Mononuclear cell (primary cell): Measurements from ENCODE around the gene CFDP1. TPM values are rescaled to one million over a fixed set of nuclear protein-coding genes. Genes with fewer than 3 reads are reported as not detected.

Experiments used
- H3K27me3 ChIP-seq: 2 replicates; pipeline ENCODE4 v1.6.0; 2011; ENCODE audit warnings: low read length, control low read depth; ENCODE audit not compliant: insufficient read depth
- H3K4me1 ChIP-seq: 2 replicates; pipeline ENCODE4 v1.5.1; 2011; ENCODE audit warnings: mild to moderate bottlenecking, low read length, control low read depth; ENCODE audit not compliant: insufficient read depth
- H3K4me3 ChIP-seq: 2 replicates; pipeline ENCODE4 v1.5.1; 2011; ENCODE audit warnings: mild to moderate bottlenecking, low read length, moderate library complexity
- H3K9me3 ChIP-seq: 2 replicates; pipeline ENCODE4 v1.5.1; 2011; ENCODE audit warnings: low read depth, mild to moderate bottlenecking, control low read depth, low read length
- total RNA-seq: library from RNA; depleted of rRNA; stranded (reverse); fragments of >200 nt; gene quantifications from one replicate; pipeline ENCODE4 v1.2.3, GENCODE V29; 2012

Gene CFDP1
- 23.3 TPM for total RNA-seq

- Histone ChIP-seq H3K27me3 (no peaks in the 10 kb centered on the region), H3K4me1 (peaks cover 20% of the 10 kb centered on the region), H3K9me3 (no peaks in the 10 kb centered on the region), H3K4me3 (peak within 1 kb of the TSS; percentile 88)
Measured at GRCh38 chr16:75432828-75433731, at the start of gene CFDP1. Gene CFDP1, minus strand, starts transcription at chr16:75433503. Its CDS starts 151 bp downstream, at chr16:75433352.

GRCh38 chr16:75482434-75483205, 49.3 kb upstream of the CFDP1 start:
- Histone ChIP-seq H3K9me3 (no peaks in the 10 kb centered on the region), H3K4me1 (no peaks in the 10 kb centered on the region), H3K4me3 (no peak overlapping the region), H3K27me3 (no peaks in the 10 kb centered on the region)

- Histone ChIP-seq H3K9me3 (no peaks in the 10 kb centered on the region), H3K4me3 (no peak overlapping the region), H3K27me3 (no peaks in the 10 kb centered on the region), H3K4me1 (no peaks in the 10 kb centered on the region)
Measured at GRCh38 chr16:75481475-75481874, 48.2 kb upstream of the CFDP1 start.

DNA sequence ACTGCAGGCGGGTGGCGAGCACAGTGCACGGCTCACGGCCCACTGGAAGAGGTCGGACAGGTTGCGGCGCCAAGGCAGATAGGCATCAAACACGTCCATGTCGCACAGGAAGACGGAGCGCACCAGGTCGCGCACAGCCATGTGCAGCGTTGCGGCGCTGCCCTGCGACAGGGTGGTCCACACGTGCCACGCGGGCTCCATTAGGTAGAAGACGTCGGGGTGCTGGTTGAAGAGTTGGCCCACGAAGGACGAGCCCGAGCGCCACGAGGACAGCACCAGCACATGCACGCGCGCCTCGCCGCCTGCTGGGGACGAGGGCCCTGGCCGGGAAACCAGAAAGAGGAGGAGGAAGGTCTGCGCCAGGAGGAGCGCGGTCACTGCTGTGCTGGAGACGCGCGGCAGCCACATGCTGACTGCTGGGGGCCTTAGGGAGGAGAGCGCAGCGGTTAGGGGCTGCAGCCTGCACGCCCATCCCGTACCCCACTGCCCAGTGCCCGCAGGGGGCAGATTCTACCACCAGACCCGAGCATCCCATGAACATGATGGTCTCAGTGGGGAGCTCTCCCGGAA, 46.2 kb upstream of the CFDP1 start:
- Histone ChIP-seq H3K27me3 (no peaks in the 10 kb centered on the region), H3K9me3 (no peaks in the 10 kb centered on the region), H3K4me3 (no peak overlapping the region), H3K4me1 (no peaks in the 10 kb centered on the region)

DNA sequence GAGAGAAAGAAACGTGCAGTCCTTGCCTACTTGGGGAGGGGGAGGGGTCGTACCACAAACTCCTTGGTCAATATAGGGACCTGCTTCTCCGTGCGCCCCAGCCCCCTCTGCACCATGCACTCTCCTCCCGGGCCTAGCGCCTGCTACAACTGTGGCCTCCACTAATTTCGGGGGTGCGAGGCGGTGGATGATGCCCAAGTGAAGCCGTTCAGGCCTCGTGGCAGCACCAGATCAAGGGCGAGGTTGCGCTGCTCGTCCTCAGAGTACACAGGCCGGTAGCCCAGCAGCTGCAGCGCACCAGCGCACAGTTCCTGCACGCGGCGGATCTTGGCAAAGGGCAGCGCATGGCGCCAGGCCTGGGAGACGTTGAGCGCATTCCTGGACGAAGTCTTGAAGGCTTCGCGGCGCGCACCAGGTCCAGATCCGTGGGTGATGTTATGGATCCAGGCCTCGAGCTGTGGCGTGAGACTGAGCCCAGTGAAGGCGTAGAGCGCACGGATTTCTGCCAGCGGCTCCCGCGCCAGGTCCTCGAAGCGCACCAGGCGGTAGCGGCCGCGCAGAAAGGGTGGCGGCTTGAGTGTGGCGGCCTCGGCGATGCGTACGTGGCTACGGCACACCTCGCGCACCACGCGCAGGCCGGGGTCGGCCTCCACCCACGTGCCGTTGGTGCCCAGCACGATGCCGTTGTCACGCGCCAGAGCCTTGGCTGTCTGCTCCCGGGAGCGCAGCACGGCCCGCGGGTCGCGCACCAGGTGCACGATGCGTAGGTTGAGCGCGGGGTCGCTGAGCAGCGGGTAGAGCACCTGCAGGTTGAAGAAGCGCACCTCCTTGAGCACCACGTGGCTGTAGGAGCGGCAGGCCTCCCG, 45.4 kb upstream of the CFDP1 start:
- H3K27me3 ChIP-seq, result no peaks in the 10 kb centered on the region
- no peak overlapping the region for H3K4me3 ChIP-seq
- no peaks in the 10 kb centered on the region for H3K9me3 ChIP-seq
- H3K4me1 ChIP-seq, result no peaks in the 10 kb centered on the region

DNA sequence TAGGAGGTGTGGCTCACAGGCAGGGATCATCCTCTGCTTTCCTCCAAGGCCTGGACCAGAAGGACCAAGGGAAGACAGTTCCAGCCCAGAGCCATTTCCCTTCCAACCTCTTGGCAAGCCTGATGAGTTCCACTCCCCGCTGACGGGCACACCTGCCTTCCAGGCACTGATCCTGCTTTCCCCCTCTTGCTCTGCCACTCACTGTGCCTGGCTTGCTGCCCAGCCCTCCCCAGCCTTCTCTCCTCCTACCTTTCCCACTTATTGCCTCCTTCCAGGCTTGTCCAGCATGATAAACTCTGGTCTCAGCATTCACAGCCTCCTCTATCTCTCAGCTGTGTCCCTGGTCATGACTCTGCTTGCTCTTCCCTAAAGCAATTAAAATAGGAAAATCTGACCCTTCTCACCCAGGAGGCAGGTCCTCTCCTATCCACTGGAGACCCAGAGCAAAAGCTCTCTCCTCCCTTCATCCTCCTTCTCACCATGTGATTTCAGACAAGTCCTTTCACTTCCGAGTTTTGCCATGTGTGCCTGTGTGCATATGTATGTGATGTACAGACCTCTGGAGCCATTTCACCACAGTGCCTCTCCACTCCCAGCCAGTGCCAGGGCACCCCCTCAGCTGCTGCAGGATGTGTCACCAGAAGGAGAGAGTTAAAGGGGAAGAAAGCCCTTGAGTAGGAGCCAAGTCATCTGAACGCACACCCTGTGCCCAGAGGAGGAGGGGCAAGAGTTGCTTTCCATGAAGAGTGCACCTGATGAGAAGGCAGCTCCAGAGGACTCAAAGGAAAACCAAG, 44.6 kb upstream of the CFDP1 start:
- H3K4me1 ChIP-seq, result no peaks in the 10 kb centered on the region
- no peaks in the 10 kb centered on the region for H3K9me3 ChIP-seq
- H3K27me3 ChIP-seq, result no peaks in the 10 kb centered on the region

DNA sequence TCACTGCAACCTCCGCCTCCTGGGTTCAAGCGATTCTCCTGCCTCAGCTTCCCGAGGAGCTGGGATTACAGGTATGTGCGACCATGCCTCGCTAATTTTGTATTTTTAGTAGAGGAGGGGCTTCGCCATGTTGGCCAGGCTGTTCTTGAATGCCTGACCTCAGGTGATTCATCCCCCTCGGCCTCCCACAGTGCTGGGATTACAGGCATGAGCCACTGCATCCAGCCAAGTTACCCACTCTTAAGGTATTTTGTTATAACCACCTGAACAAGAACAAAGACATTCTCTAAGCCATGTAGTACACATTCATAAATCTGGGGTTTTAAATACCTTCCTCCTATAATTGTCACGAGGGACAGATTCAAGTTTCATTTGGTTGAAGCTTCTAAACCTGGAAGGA, 43.5 kb upstream of the CFDP1 start:
- no peak overlapping the region for H3K4me3 ChIP-seq
- H3K9me3 ChIP-seq, result no peaks in the 10 kb centered on the region
- no peaks in the 10 kb centered on the region for H3K27me3 ChIP-seq

More for the DNA sequence above, 44.6 kb upstream of the CFDP1 start:
- H3K4me3 ChIP-seq, result no peak overlapping the region

DNA sequence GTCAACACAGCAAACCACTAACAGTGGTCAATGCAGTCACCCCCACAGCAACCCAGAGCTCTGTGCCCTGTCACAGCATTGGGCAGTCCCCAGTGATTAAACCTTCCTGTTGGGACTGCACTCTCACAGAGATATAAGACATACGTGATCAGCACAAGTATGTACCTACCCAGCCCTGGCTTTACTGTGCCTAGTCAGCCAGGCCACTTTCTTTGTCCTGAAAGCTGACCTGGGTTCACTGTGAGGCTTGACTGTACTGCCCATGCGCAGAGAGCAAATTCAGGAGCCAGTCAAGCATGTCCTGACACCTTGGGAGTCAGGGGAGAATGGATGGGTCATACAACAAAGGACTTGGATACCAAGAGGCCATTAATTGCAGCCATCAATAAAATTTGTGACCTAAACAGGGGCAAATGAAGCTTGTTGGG, 42.1 kb upstream of the CFDP1 start:
- Histone ChIP-seq H3K9me3 (no peaks in the 10 kb centered on the region), H3K4me1 (no peaks in the 10 kb centered on the region), H3K4me3 (no peak overlapping the region), H3K27me3 (no peaks in the 10 kb centered on the region)

More for the DNA sequence above, 43.5 kb upstream of the CFDP1 start:
- H3K4me1 ChIP-seq, result no peaks in the 10 kb centered on the region

- no peak overlapping the region for H3K4me3 ChIP-seq
Measured at GRCh38 chr16:75472908-75473877, 39.9 kb upstream of the CFDP1 start.

DNA sequence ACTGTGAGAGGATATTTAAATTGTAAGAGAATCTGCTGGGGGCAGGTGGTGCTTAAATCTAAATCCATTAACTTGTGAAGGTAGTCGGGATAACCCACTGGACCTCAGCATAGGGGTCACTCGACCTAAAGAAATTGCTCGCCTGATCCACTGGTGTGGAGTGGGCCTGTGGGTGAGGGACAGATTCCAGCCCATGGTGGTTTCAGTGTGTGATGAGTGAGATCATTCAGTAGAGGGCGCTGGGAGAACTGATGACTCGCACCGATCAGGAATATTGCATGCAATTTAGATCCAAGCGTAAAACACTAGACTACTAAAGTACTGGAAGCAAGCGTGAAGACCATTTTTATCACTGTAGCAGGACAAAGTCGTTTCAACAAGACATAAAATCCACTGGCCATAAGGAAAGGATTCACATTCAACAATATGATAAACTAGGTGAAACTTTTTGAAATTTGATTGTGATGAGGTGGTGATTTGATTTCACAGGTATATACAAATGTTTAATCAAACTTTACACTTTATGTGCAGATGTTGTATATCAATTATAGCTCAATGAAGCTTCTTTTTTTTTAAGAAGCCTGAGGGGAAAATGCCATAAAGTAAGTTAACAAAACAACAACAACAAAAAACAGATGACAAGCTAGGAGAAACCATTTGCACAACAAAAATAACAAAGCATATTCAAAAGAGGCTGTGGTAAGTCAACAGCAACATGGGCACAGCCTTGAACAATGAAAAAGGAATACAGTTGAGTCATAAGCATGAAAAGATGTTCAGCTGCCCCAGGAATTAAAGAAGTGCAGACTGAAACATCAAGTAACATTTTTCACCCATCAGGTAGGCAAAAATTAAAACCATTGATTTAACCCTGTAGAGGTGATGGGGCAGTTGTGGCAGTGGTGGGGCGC, 38.7 kb upstream of the CFDP1 start:
- Histone ChIP-seq H3K27me3 (no peaks in the 10 kb centered on the region), H3K4me1 (peaks cover 4% of the 10 kb centered on the region), H3K9me3 (no peaks in the 10 kb centered on the region), H3K4me3 (no peak overlapping the region)

More at GRCh38 chr16:75472908-75473877, 39.9 kb upstream of the CFDP1 start:
- Histone ChIP-seq H3K4me1 (peaks cover 3% of the 10 kb centered on the region), H3K9me3 (no peaks in the 10 kb centered on the region), H3K27me3 (no peaks in the 10 kb centered on the region)

DNA sequence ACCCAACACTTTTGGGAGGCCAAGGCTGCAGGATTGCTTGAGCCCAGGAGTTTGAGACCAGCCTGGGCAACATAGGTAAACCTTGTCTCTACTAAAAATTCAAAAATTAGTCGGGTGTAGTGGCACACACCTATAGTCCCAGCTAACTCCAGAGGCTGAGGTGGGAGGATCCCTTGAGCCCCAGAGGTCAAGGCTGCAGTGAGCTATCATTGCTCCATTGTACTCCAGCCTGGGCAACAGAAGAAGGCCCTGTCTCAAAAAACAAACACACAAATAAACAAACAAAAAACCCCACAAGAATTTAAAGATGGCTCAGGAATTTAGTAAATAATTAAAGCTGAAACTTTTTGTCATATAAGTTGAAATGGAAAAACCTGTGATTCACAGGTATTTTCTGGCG, 33.5 kb upstream of the CFDP1 start:
- Histone ChIP-seq H3K4me1 (peaks cover 20% of the 10 kb centered on the region), H3K9me3 (no peaks in the 10 kb centered on the region), H3K4me3 (no peak overlapping the region), H3K27me3 (no peaks in the 10 kb centered on the region)
